GM12891 (cell line): ENCODE data around the gene FBXO27.

Source experiments
- POLR2A ChIP-seq: IDR thresholded peaks from 2 replicates; pipeline ENCODE4 v1.6.1; 2011; ENCODE audit warnings: low read depth, low read length, control low read depth
- POLR2AphosphoS5 ChIP-seq: IDR thresholded peaks from 2 replicates; pipeline ENCODE4 v1.6.1; 2011; ENCODE audit warnings: low read depth, low read length, control low read depth
- POU2F2 ChIP-seq: IDR thresholded peaks from 2 replicates; pipeline ENCODE4 v1.6.1; 2011; ENCODE audit warnings: low read depth, mild to moderate bottlenecking, control low read depth, low read length, moderate library complexity
- TAF1 ChIP-seq: IDR thresholded peaks from 2 replicates; pipeline ENCODE4 v1.6.1; 2011; ENCODE audit warnings: low read depth, low read length, control low read depth

DNA sequence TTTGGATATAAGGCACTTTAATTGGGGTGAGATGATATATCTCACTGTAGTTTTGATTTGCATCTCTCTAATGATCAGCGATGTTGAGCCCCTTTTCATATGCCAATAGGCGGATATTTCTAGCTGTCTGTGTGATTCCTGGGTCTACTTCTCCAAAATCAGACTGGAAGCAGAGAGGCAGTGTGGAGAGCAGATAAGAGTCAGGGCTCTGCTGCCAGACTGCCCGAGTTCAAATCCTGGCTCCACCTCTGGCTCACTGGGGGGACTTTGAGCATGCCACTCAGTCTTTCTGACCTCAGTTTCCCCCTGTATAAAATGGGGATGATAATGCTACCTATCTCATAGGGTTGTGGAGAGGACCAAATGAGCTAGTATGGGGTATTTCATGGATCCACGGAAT lies 27.8 kb upstream of the FBXO27 start:
- no peak for TF ChIP-seq POLR2A
- TF ChIP-seq POLR2AphosphoS5, result no peak
- TF ChIP-seq TAF1, result no peak
- no peak for TF ChIP-seq POU2F2
